Body of pancreas (tissue), 4 donors: ENCODE data around the gene TBC1D14.

Experiments used
- CTCF ChIP-seq, 7 experiments: fragments of 450-650 bp in 4 of 7; fragments of 200-600 bp in 3 of 7; sonication (generic) in 3 of 7; IDR thresholded peaks; one replicate each; pipeline ENCODE4 v1.5.1; 2016 to 2019; ENCODE audit warnings: antibody characterized with exemption in 7 of 7
- POLR2A ChIP-seq, 3 donors: fragments of 450-650 bp; IDR thresholded peaks; one replicate each; pipeline ENCODE4 v1.6.1; 2016; ENCODE audit warnings: antibody characterized with exemption in 3 of 3, mild to moderate bottlenecking in 2 of 3

- TF ChIP-seq CTCF (IDR thresholded peaks at IDR 0.05) = no peak
- no peak for TF ChIP-seq POLR2A (IDR thresholded peaks at IDR 0.05)
Measured at GRCh38 chr4:7067126-7067451, 157.5 kb downstream of the TBC1D14 start.
